GM19099 (cell line): ENCODE data around the gene OBSCN.

Experiments
- POLR2A ChIP-seq: IDR thresholded peaks from 3 replicates; pipeline ENCODE4 v1.6.1; 2011; ENCODE audit warnings: low read depth; ENCODE audit not compliant: insufficient read length; ENCODE audit errors: extremely low read depth

Gene OBSCN

GRCh38 chr1:228297822-228298221, 90.0 kb downstream of the OBSCN start:
- TF ChIP-seq POLR2A, result no peak

- TF ChIP-seq POLR2A, result no peak
Observed at GRCh38 chr1:228298471-228298870, 90.6 kb downstream of the OBSCN start.

- no peak for TF ChIP-seq POLR2A
Observed at GRCh38 chr1:228299211-228299610, 91.4 kb downstream of the OBSCN start.

- TF ChIP-seq POLR2A, result no peak
Observed at GRCh38 chr1:228299901-228300300, 92.1 kb downstream of the OBSCN start.

- TF ChIP-seq POLR2A, result no peak
Observed at GRCh38 chr1:228302086-228302485, 94.2 kb downstream of the OBSCN start.

GRCh38 chr1:228303596-228303995, 95.8 kb downstream of the OBSCN start:
- TF ChIP-seq POLR2A, result no peak

- no peak for TF ChIP-seq POLR2A
Observed at GRCh38 chr1:228304225-228304624, 96.4 kb downstream of the OBSCN start.

- TF ChIP-seq POLR2A, result no peak
Observed at GRCh38 chr1:228304766-228305395, 97.0 kb downstream of the OBSCN start.

GRCh38 chr1:228305721-228306152, 97.9 kb downstream of the OBSCN start:
- no peak for TF ChIP-seq POLR2A

GRCh38 chr1:228306275-228307217, 98.7 kb downstream of the OBSCN start:
- no peak for TF ChIP-seq POLR2A

- TF ChIP-seq POLR2A, result no peak
Observed at GRCh38 chr1:228307218-228308023, 99.6 kb downstream of the OBSCN start.

- TF ChIP-seq POLR2A, result no peak
Observed at GRCh38 chr1:228308085-228308601, 100.3 kb downstream of the OBSCN start.

- no peak for TF ChIP-seq POLR2A
Observed at GRCh38 chr1:228308628-228309325, 100.9 kb downstream of the OBSCN start.

GRCh38 chr1:228309326-228310067, 101.7 kb downstream of the OBSCN start:
- no peak for TF ChIP-seq POLR2A

GRCh38 chr1:228310162-228310792, 102.4 kb downstream of the OBSCN start:
- TF ChIP-seq POLR2A, result no peak
